Right ventricle myocardium superior (tissue), 1 donor: ENCODE data around the gene PPP2R2D. TPM values are rescaled to one million over a fixed set of nuclear protein-coding genes. Genes with fewer than 3 reads are reported as not detected.
"Not testable (repeated sequence)": the region's sequence is repeated elsewhere in the genome, so short reads cannot be mapped to it uniquely, and the experiment has no call there.

Source experiments
- ATAC-seq: fragments of 200-7000 bp; cut with Tn5 transposase; one replicate; pipeline ENCODE4 v1.9.1; 2020; ENCODE audit warnings: mild to moderate bottlenecking; ENCODE audit not compliant: poor library complexity
- DNase-seq: peaks from one replicate; pipeline ENCODE4 v3.0.0-alpha.2; 2020
- intact Hi-C: fragments of 100-400 bp; cut with DNase I; formaldehyde crosslinking; loops from one replicate; pipeline ENCODE4 v1.11.2; 2022
- total RNA-seq: library from RNA; stranded (reverse); fragmentation: NEBNext Ultra II Directional; extraction: Animal tissue kit (Norgen Biotek cat#: 25700); gene quantifications from one replicate; pipeline ENCODE4 v1.2.1, GENCODE V29; 2021
- donor health status: DM: no; HTN: yes; CAD: no; lungs with severe emphysema.

The PPP2R2D gene
- total RNA-seq, 1 donor from 2014 or later = 33.9 TPM

- ATAC-seq (no peak), DNase-seq (no peak)
- intact Hi-C loops = no loop called here
These were observed 77.6 kb downstream of the PPP2R2D start for GRCh38 chr10:131978366-131978765.

DNA sequence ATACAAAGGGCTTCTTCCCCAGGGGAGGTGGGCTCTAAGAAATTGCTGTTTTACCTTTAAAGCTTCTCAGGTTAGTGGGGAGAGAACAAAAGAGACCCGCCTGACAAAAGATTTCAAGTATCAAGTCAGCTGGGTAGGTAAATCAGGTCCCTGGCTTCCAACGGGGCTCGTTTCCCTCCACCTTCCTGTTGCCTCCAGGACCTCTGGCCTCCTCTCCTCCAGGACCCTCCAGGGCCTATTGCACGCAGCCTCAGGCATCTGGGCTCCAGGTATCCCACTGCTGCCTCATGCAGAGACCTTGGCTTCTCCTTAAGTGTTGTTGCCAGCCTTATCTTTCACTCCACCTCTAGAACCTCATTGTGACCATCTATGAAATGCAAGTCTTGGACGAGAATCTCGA lies 78.0 kb downstream of the PPP2R2D start:
- DNase-seq (no peak), ATAC-seq (no peak)
- intact Hi-C loops = no loop called here

- ATAC-seq (no peak), DNase-seq (no peak)
- intact Hi-C loops = no loop called here
These were observed 78.5 kb downstream of the PPP2R2D start for GRCh38 chr10:131979336-131979735.

- intact Hi-C loops = loop anchor here (5.0 kb wide), 1 partner anchor 78 kb away; the partner anchor contains the start of gene PPP2R2D
- peak; percentile 50 for ATAC-seq
- DNase-seq = peak; percentile 69
These were observed 79.0 kb downstream of the PPP2R2D start for GRCh38 chr10:131979821-131980270.

- ATAC-seq (no peak), DNase-seq (no peak)
- intact Hi-C loops = loop anchor here (5.0 kb wide), 1 partner anchor 78 kb away; the partner anchor contains the start of gene PPP2R2D
These were observed 79.5 kb downstream of the PPP2R2D start for GRCh38 chr10:131980321-131980720.

- intact Hi-C loops = loop anchor here (5.0 kb wide), 1 partner anchor 79 kb away; the partner anchor contains the start of gene PPP2R2D
- ATAC-seq (peak; percentile 40), DNase-seq (no peak)
These were observed 80.1 kb downstream of the PPP2R2D start for GRCh38 chr10:131980761-131981428.

DNA sequence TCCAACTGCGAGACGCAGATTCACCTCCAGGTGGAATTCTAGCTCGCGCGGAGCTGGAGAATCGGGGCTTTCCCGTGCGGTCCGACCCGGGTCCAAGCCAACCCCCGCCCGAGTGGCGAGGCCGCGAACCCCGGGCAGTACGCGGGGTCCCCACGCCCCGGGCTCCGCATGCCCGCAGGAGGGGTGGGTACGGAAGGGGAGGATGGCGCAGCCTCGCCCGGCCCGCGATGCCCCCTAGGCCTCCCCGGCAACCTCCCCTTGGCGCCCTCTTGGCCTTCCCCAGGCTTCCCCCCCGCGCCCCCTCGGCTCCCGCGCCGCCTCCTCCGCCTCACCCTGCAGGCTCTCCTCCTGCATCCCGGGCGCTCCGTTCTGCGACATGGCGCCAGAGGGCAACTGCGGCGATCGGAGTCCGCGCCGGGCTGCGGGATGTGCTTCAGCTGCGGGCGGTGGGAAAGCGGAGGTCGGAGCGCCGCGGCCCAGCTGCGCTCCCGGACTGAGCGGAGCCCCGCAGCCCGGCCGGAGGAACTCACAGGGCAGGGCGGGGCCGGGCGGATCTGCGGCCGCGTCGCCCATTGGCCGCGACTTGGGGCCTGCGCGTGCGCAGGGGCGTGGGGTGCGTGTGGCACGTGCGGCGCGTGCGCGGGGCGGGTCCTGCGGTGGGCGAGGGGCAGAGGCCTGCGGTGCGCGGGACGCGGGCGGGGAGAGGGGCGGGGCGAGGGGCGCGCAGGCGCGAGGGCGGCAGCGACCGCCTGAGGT lies 80.8 kb downstream of the PPP2R2D start, which contains the start of gene BNIP3:
Gene BNIP3 (minus strand): TSS at position 495 of the 756 bp plus-strand sequence. CDS start 117 bp downstream, at position 378.
- intact Hi-C loops = loop anchor here (5.0 kb wide), 1 partner anchor 79 kb away; the partner anchor contains the start of gene PPP2R2D
- ATAC-seq (peak; percentile 95), DNase-seq (peak; percentile 98)

GRCh38 chr10:131982185-131982756 lies 81.5 kb downstream of the PPP2R2D start:
- ATAC-seq (no peak), DNase-seq (no peak)
- intact Hi-C loops = loop anchor here (5.0 kb wide), 1 partner anchor 80 kb away; the partner anchor contains the start of gene PPP2R2D

- intact Hi-C loops = loop anchor here (5.0 kb wide), 1 partner anchor 80 kb away; the partner anchor contains the start of gene PPP2R2D
- no peak for DNase-seq
- ATAC-seq = no peak
These were observed 82.0 kb downstream of the PPP2R2D start for GRCh38 chr10:131982796-131983195.

DNA sequence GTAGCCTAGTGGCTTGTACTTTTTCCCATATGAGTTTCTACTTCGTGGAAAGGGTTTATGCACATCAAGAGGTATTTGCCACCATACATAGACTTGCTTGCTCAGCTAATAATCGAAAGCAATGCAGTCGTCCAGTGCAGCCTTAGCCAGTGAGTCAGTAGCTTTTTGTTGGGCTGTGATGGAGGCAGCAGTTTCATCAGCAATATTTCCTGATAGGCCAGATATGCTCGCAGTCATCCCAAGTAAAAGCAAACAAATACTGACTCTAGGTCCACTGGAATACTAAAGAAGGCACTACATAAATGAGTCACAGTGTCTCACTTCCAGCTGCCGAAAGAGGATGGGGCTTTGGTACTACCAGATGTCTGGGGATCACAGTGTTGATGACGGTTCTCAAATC lies 83.0 kb downstream of the PPP2R2D start:
- ATAC-seq (no peak), DNase-seq (no peak)
- intact Hi-C loops = loop anchor here (5.0 kb wide), 1 partner anchor 81 kb away; the partner anchor contains the start of gene PPP2R2D

- DNase-seq, intact Hi-C loops, ATAC-seq: not testable (repeated sequence)
These were observed 86.0 kb downstream of the PPP2R2D start for GRCh38 chr10:131986851-131987250.

DNA sequence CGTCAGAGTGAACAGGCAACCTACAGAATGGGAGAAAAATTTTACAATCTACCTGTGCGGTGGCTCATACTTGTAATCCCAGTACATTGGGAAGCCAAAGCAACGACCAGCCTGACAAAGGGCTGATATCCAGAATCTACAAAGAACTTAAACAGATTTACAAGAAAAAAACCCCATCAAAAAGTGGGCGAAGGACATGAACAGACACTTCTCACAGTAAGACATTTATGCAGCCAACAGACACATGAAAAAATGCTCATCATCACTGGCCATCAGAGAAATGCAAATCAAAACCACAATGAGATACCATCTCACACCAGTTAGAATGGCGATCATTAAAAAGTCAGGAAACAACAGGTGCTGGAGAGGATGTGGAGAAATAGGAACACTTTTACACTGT lies 86.5 kb downstream of the PPP2R2D start:
- DNase-seq, ATAC-seq, intact Hi-C loops: not testable (repeated sequence)

DNA sequence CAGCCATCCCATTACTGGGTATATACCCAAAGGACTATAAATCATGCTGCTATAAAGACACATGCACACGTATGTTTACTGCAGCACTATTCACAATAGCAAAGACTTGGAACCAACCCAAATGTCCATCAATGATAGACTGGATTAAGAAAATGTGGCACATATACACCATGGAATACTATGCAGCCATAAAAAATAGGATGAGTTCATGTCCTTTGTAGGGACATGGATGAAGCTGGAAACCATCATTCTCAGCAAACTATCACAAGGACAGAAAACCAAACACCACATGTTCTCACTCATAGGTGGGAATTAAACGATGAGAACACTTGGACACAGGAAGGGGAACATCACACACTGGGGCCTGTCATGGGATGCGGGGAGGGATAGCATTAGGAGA lies 87.0 kb downstream of the PPP2R2D start:
- DNase-seq, intact Hi-C loops: not testable (repeated sequence)

DNA sequence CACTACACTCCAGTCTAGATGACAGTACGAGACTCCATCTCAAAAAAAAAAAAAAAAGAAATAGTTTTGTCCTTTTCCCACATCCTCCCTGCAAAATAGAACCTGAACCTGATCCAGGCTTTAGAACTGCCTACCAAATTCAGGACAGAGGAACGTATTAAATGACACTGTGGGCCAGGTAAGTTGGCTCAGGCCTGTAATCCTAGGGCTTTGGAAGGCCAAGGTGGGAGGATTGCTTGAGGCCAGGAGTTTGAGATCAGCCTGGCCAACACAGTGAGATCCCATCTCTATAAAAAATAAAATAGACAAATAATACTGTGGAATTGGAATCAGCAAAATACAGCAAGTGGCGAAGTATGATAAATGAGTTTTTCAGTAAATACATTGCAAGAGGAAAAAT lies 90.9 kb downstream of the PPP2R2D start:
- no peak for ATAC-seq
- no peak for DNase-seq
- intact Hi-C loops = no loop called here

More for the DNA sequence above, 87.0 kb downstream of the PPP2R2D start:
- ATAC-seq = not testable (repeated sequence)

DNA sequence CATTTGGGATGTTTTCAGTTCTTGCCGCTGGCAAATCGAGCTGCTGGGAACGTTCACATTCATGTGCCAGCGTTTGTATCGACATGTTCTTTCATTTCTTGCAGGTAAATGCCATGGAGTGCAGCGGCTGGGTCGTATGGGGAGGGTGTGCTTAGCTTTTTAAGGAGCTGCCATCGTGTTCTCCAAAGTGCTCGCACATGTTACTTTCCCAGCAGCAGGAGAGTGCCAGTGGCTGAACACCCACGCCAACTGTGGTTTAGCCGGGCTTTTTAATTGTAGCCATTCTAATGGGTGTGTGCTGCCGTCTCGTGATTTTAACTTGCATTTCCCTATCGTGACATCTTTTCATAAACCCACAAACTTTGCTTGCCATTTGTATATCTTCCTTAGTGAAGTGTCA lies 92.5 kb downstream of the PPP2R2D start:
- no peak for ATAC-seq

DNA sequence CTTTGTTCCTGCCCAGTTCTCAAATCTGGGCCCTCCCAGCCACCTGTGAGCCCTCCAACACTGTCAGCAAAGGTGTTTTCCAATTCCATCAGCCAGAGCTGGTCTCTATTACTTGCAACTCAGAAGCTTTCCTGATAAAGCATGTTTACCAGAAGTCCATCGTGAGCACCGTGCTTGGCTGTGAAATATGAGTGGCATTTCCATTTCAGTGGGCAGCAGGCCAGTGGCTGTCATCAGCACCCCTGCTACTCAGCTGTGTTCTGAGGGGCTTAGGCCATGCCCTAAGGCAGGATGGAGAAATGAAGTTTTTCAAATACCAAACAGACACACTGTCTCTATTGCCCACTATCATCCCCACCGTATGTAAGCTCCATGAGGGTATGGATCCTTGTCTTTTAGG lies 93.6 kb downstream of the PPP2R2D start:
- intact Hi-C loops = no loop called here
- peak; percentile 28 for ATAC-seq
- DNase-seq = peak; percentile 52

More for the DNA sequence above, 92.5 kb downstream of the PPP2R2D start:
- intact Hi-C loops = no loop called here
- DNase-seq = no peak

DNA sequence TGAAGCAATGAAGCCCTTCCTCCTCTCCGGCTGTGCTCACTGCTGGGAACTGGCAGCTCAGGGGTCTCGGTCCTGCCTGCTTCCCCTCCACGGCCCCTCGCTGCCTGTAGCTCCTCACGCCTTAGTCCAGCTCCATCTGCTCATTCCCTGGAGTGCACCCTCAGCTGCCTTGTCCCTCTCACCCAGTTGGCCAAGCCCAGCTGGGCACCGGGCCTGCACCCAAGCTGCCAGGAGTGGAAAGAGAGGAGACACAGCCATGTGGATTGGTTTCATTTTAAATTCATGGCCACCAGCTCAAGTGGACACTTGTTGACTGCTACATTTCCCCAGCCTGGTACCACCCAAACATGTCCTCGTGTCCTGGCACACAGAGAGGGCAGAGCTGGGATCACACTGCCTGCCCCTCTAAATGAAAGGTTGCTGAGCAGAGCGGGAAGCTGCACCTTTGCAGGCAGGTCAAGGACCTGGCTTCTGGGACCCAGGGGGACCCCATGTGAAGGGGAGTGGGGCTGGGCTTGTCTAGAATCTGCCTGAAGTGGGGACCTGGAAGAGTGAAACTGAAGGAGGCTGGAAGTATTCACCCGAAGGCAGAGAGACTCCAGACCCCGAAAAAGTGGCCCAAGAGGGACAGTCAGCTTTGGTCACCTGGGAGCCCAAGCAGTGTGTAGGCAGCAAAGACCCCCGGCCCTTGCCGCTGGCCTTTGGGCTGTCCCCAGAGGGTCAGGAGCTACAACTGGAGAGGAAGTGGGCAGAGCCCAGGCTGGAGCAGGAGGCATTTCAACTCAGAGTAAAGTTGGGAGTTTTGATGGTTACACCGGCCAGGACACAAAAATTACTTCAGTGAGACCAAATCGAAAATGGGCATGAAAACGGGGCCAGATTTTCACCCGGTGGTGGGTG lies 95.9 kb downstream of the PPP2R2D start:
- ATAC-seq = peak; percentile 82
- intact Hi-C loops = no loop called here
- peak; percentile 79 for DNase-seq
